ENCODE data around the gene MDN1.

- TF ChIP-seq, protein P1, sequence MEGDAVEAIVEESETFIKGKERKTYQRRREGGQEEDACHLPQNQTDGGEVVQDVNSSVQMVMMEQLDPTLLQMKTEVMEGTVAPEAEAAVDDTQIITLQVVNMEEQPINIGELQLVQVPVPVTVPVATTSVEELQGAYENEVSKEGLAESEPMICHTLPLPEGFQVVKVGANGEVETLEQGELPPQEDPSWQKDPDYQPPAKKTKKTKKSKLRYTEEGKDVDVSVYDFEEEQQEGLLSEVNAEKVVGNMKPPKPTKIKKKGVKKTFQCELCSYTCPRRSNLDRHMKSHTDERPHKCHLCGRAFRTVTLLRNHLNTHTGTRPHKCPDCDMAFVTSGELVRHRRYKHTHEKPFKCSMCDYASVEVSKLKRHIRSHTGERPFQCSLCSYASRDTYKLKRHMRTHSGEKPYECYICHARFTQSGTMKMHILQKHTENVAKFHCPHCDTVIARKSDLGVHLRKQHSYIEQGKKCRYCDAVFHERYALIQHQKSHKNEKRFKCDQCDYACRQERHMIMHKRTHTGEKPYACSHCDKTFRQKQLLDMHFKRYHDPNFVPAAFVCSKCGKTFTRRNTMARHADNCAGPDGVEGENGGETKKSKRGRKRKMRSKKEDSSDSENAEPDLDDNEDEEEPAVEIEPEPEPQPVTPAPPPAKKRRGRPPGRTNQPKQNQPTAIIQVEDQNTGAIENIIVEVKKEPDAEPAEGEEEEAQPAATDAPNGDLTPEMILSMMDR (IDR thresholded peaks at IDR 0.05; ENCODE audit: poor library complexity), result no peak
- TF ChIP-seq EZH2 (IDR thresholded peaks at IDR 0.05; ENCODE audit: borderline replicate concordance), result no peak
These were observed 44.4 kb downstream of the MDN1 start for GRCh38 chr6:89775150-89775549.

Data from hepatocyte (in vitro differentiated cells).